ENCODE data around the gene INS.

GRCh38 chr11:2132874-2133240, 28.2 kb downstream of the INS start:
- TF ChIP-seq POLR2A (IDR thresholded peaks at IDR 0.05; ENCODE audit: low read depth, low read length) (no peak), SPI1 (IDR thresholded peaks at IDR 0.05; ENCODE audit: low read depth, low read length) (no peak), POU2F2 (IDR thresholded peaks at IDR 0.05; ENCODE audit: low read depth, low read length) (no peak)

All from GM12891 (cell line).